HEK293T (cell line): Measurements from ENCODE around the gene MREG.

Experiments used
- CTCF ChIA-PET: fragments of 350-600 bp; formaldehyde crosslinking; extraction: SDS; loops from one replicate; lab custom pipeline; 2021; ENCODE audit warnings: antibody characterized with exemption, inconsistent platforms; lab: Yijun Ruan, JAX
- POLR2A ChIA-PET: fragments of 350-600 bp; formaldehyde crosslinking; extraction: SDS; loops from one replicate; lab custom pipeline; 2020; ENCODE audit warnings: antibody characterized with exemption, inconsistent platforms; lab: Yijun Ruan, JAX
- DNase-seq: peaks from one replicate; pipeline ENCODE4 v3.0.0; 2012; ENCODE audit warnings: mixed read lengths; ENCODE audit errors: extremely low spot score
- ARNT ChIP-seq: fragments of 450-650 bp; IDR thresholded peaks from 2 replicates; pipeline ENCODE4 v1.6.1; 2017; ENCODE audit warnings: mild to moderate bottlenecking
- BHLHE40 ChIP-seq: fragments of 450-650 bp; IDR thresholded peaks from 2 replicates; pipeline ENCODE4 v1.6.1; 2016; ENCODE audit warnings: mild to moderate bottlenecking, moderate library complexity, borderline replicate concordance
- CTBP1 ChIP-seq: fragments of 450-650 bp; IDR thresholded peaks from 2 replicates; pipeline ENCODE4 v1.6.1; 2016; ENCODE audit warnings: borderline replicate concordance
- ELF4 ChIP-seq: fragments of 450-650 bp; IDR thresholded peaks from 2 replicates; pipeline ENCODE4 v1.6.1; 2017; ENCODE audit warnings: antibody characterized with exemption
- FOXA1 ChIP-seq: fragments of 450-650 bp; IDR thresholded peaks from 2 replicates; pipeline ENCODE4 v1.6.1; 2016; ENCODE audit warnings: mild to moderate bottlenecking
- FOXK2 ChIP-seq: fragments of 450-650 bp; IDR thresholded peaks from 2 replicates; pipeline ENCODE4 v1.6.1; 2016; ENCODE audit warnings: mild to moderate bottlenecking
- FOXM1 ChIP-seq: fragments of 450-650 bp; IDR thresholded peaks from 2 replicates; pipeline ENCODE4 v1.6.1; 2017; ENCODE audit warnings: mild to moderate bottlenecking, borderline replicate concordance
- HDGF ChIP-seq: fragments of 450-650 bp; IDR thresholded peaks from 2 replicates; pipeline ENCODE4 v1.6.1; 2017; ENCODE audit warnings: antibody characterized with exemption, borderline replicate concordance
- L3MBTL2 ChIP-seq: fragments of 450-650 bp; conservative IDR thresholded peaks from 2 replicates; pipeline ENCODE4 v1.6.1; 2016; ENCODE audit warnings: mild to moderate bottlenecking
- LEF1 ChIP-seq: fragments of 450-650 bp; IDR thresholded peaks from 2 replicates; pipeline ENCODE4 v1.6.1; 2017; ENCODE audit warnings: mild to moderate bottlenecking, borderline replicate concordance
- NFRKB ChIP-seq: fragments of 450-650 bp; IDR thresholded peaks from 2 replicates; pipeline ENCODE4 v1.6.1; 2016; ENCODE audit warnings: mild to moderate bottlenecking, moderate library complexity
- SP1 ChIP-seq: fragments of 450-650 bp; IDR thresholded peaks from 2 replicates; pipeline ENCODE4 v1.6.1; 2017
- SUZ12 ChIP-seq: fragments of 450-650 bp; IDR thresholded peaks from 2 replicates; pipeline ENCODE4 v1.6.1; 2016; ENCODE audit warnings: mild to moderate bottlenecking
- TARDBP ChIP-seq: fragments of 450-650 bp; IDR thresholded peaks from 2 replicates; pipeline ENCODE4 v1.6.1; 2016
- ZNF384 ChIP-seq: fragments of 450-650 bp; IDR thresholded peaks from 2 replicates; pipeline ENCODE4 v1.6.1; 2016
- TF ChIP-seq, protein P1 (sequence below): fragments of 450-650 bp; IDR thresholded peaks from 2 replicates; pipeline ENCODE4 v1.6.1; 2016

The MREG gene

DNA sequence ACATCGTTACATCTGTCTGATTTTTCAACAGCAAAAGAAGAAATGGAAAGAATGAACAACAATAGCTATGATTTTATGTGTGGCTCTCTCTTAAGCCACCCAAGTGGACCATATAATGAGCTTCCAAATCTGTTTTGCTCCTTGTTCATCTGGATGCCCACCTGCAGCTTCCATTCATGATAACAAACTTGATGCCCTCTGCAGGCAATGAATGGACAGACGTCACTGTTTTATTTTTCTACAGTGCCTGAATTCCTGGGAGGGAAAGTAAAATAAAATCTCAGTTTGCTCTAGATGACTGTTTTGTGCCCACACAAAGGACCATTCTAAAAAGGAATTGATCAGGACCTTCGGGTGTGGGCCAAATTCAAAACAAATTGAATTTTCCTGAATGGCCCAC is 5.0 kb downstream of the MREG start:
- no peak for TF ChIP-seq FOXA1
- no peak for TF ChIP-seq SUZ12
- TF ChIP-seq CTBP1 = no peak
- no peak for TF ChIP-seq ZNF384
- TF ChIP-seq, protein P1, sequence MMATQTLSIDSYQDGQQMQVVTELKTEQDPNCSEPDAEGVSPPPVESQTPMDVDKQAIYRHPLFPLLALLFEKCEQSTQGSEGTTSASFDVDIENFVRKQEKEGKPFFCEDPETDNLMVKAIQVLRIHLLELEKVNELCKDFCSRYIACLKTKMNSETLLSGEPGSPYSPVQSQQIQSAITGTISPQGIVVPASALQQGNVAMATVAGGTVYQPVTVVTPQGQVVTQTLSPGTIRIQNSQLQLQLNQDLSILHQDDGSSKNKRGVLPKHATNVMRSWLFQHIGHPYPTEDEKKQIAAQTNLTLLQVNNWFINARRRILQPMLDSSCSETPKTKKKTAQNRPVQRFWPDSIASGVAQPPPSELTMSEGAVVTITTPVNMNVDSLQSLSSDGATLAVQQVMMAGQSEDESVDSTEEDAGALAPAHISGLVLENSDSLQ = no peak
- no peak for TF ChIP-seq SP1
- no peak for TF ChIP-seq FOXK2
- TF ChIP-seq FOXM1 = no peak
- no peak for TF ChIP-seq HDGF
- no peak for TF ChIP-seq ELF4
- TF ChIP-seq ARNT = no peak
- ChIA-PET CTCF (interaction anchor here (1.2 kb wide), 1 partner anchor 42 kb away, joined by 3 read pairs; no protein-coding TSS in a partner anchor), POLR2A (no interaction called here)
- DNase-seq = no peak

DNA sequence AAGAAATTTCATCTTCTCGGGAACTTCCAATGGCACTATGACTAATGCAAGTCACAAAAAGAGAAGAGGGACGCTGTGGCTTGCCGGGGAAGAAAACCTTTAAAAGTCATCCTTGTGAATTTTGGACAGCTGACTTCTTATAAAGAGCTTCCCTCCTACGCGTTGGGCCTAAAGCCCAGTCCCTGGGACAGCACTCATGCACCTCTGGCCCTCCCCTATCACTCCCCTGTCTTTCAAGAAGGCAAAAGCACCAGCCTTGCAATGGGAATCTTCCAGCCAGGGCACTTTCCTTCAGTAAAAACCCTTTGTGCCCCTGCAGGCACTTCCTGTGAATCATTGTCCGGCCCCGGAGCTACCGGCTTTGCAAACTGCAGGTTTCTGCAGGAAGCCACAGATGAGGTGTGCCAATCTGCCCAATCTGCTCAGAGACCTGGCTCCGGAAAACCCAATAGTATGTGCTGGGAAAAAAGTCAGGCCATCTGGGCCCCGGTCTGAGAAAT is 7.1 kb downstream of the MREG start:
- POLR2A ChIA-PET = no interaction called here
- DNase-seq = no peak
- no peak for TF ChIP-seq NFRKB
- no peak for TF ChIP-seq L3MBTL2
- no peak for TF ChIP-seq FOXA1
- TF ChIP-seq CTBP1 = no peak
- TF ChIP-seq BHLHE40 = no peak
- TF ChIP-seq, protein P1 = no peak
- TF ChIP-seq SUZ12 = no peak
- CTCF ChIA-PET = no interaction called here

DNA sequence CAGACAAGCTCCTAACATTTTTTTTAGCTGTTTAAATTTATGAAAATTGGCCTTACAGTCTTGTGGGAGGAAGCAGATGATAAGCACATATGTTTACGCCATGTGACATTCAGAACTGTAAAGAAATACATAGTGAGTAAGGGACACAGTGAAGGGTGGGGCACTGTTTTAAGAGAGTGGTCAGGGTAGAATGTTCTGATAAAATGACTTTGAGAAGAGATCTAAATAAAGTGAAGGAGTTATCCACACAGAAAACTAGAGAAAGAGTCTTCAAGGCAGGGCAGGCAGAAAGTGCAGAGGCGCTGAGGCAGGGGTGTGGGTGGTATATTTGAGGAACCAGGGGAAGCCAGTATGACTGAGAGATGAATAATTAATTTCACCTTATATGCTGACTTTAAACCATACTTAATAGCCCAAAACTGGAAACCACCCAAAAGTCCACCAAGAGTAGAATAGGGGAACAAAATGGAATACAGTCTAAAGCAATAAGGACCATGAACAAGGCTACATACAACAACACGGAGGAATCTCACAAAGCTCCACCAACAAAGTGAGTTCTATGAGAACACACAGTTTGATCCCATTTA is 8.6 kb downstream of the MREG start:
- CTCF ChIA-PET = no interaction called here
- POLR2A ChIA-PET = no interaction called here
- TF ChIP-seq TARDBP = no peak
- no peak for TF ChIP-seq CTBP1
- TF ChIP-seq LEF1 = no peak
- TF ChIP-seq ZNF384 = no peak
- no peak for TF ChIP-seq NFRKB
- no peak for TF ChIP-seq SP1
- no peak for TF ChIP-seq SUZ12
- TF ChIP-seq, protein P1 = no peak
- TF ChIP-seq HDGF = no peak
- no peak for TF ChIP-seq FOXA1
- TF ChIP-seq FOXK2 = no peak
- TF ChIP-seq ELF4 = no peak
- TF ChIP-seq BHLHE40 = no peak
- TF ChIP-seq L3MBTL2 = no peak
- TF ChIP-seq ARNT = no peak
- TF ChIP-seq FOXM1 = no peak
- no peak for DNase-seq

DNA sequence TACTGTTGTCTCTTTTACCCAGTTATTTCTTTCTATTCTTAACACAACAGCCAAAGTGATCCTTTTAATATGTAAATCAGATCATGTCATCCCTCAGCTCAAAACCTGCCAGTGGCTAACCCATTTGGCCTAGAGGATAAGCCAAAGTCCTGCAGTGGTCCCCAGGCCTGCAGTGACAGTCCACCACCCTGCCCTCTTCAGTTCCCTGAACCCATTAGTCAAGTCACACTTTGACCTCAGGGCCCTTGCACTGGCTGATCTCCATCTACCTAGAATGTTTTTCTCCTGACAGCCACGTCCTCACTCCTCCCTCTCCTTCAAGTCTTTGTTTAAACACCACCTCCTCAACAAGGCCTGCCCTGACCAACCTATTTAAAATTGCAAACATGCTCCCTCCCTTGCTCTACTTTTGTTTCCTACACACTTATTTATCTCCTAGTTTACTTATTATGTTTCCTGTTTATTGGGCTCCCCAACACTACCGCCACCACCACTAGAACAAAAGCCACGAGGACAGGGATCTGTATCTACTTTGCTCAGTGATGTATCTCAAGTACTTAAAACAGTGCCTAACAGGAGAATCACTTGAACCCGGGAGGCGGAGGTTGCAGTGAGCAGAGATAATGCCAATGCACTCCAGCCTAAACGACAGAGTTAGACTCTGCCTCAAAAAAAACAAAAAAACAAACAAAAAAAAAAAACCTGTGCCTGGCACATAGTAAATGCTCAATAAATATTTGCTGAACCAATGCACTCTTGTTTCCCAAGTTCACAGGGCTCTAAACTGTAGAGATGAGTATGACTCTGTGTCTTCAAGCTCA is 9.3 kb downstream of the MREG start:
- TF ChIP-seq, protein P1 = no peak
- no peak for TF ChIP-seq FOXM1
- ChIA-PET POLR2A (no interaction called here), CTCF (no interaction called here)
- DNase-seq = no peak

DNA sequence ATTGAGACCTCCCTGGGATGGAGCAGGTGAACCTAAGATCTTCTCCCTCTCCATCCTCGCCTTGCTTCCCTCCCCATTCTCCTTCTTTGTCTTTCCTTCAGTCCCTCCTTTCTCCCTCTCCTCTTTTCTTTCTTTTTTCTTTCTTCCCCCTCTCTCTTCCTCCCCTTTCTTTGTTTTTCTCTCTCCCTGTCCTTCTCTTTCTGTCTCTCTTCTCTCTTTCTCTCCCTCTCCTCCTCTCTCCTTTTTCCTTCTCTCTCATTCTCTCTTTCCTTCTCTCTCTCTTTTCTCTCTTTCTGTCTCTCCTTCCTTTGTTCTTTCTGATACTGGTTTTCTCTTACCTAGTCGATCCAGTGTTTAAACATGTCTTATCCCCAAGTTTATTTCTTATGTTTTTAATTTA is 10.7 kb downstream of the MREG start:
- ChIA-PET CTCF (no interaction called here), POLR2A (no interaction called here)
- TF ChIP-seq FOXM1 = no peak
- no peak for TF ChIP-seq SP1
- TF ChIP-seq SUZ12 = no peak
- TF ChIP-seq ARNT = no peak
- TF ChIP-seq BHLHE40 = no peak
- TF ChIP-seq CTBP1 = no peak
- no peak for TF ChIP-seq FOXK2
- TF ChIP-seq, protein P1 = no peak
- TF ChIP-seq TARDBP = no peak
- TF ChIP-seq L3MBTL2 = no peak
- TF ChIP-seq HDGF = no peak
- TF ChIP-seq ELF4 = no peak
- no peak for DNase-seq
